ENCODE results near the gene RND2. TPM values are rescaled to one million over a fixed set of nuclear protein-coding genes. Genes with fewer than 3 reads are reported as not detected.

Gene RND2
- total and polyA plus RNA-seq, 9 of the 15 experiments (the other 6 are each of a cell fraction or from before 2014, with no cell fraction given) = 0.15 to 1.9 (median 0.98) TPM

GRCh38 chr17:42980274-42980765 is 44.7 kb upstream of the RND2 start, which contains the start of gene RUNDC1 (continued):
- no peak for TF ChIP-seq RBM39 (optimal IDR thresholded peaks at IDR 0.05; ENCODE audit: low read depth, low read length)
- TF ChIP-seq SRSF9 (IDR thresholded peaks at IDR 0.05; ENCODE audit: borderline replicate concordance, low read depth, low read length) = no peak
- no peak for TF ChIP-seq ZNF311 (CRISPR knock-in tag; IDR thresholded peaks at IDR 0.05)
- no peak for TF ChIP-seq DLX4 (CRISPR knock-in tag; IDR thresholded peaks at IDR 0.05)
- no peak for TF ChIP-seq TFAP4 (CRISPR knock-in tag; IDR thresholded peaks at IDR 0.05; ENCODE audit: borderline replicate concordance)
- TF ChIP-seq KDM1A (IDR thresholded peaks at IDR 0.05) = no peak
- no peak for TF ChIP-seq ZKSCAN8 (CRISPR knock-in tag; IDR thresholded peaks at IDR 0.05)
- no peak for TF ChIP-seq USF1 (CRISPR knock-in tag; IDR thresholded peaks at IDR 0.05)
- TF ChIP-seq BMI1 (IDR thresholded peaks at IDR 0.05; ENCODE audit: low read length) = peak; percentile 91
- TF ChIP-seq ZNF696 (CRISPR knock-in tag; conservative IDR thresholded peaks at IDR 0.05) = no peak
- no peak for TF ChIP-seq CUX1 (CRISPR knock-in tag; IDR thresholded peaks at IDR 0.05)
- TF ChIP-seq CBX5 (IDR thresholded peaks at IDR 0.05; ENCODE audit: borderline replicate concordance, low read depth) = no peak
- TF ChIP-seq ZFP91 (CRISPR knock-in tag; IDR thresholded peaks at IDR 0.05) = no peak
- no peak; the same call in 1 of the 2 replicates for TF ChIP-seq HES1 (IDR thresholded peaks at IDR 0.05; ENCODE audit: low read depth)
- TF ChIP-seq TAF7 (tag; IDR thresholded peaks at IDR 0.05) = no peak
- no peak for TF ChIP-seq SRSF7 (optimal IDR thresholded peaks at IDR 0.05; ENCODE audit: low read depth, low read length)
- no peak for TF ChIP-seq TBP (optimal IDR thresholded peaks at IDR 0.05; ENCODE audit: low read depth, low read length)
- no peak for TF ChIP-seq GTF2A2 (tag; IDR thresholded peaks at IDR 0.05)
- TF ChIP-seq ZNF324 (CRISPR knock-in tag; IDR thresholded peaks at IDR 0.05) = no peak
- no peak for TF ChIP-seq TCF7 (IDR thresholded peaks at IDR 0.05; ENCODE audit: borderline replicate concordance)
- TF ChIP-seq RAD51 (IDR thresholded peaks at IDR 0.05; ENCODE audit: borderline replicate concordance, low read depth) = no peak

Data from K562 (cell line).